ENCODE measurements around the gene DNAJC12. TPM values are rescaled to one million over a fixed set of nuclear protein-coding genes. Genes with fewer than 3 reads are reported as not detected.
A peak's percentile ranks its signal among the peaks of the same experiment; 100 is the strongest.

Gene DNAJC12
- total and polyA plus RNA-seq, 2 donors (not counting 1 experiment from before 2014, with no cell fraction given): 0.19 TPM; not detected in 1

DNA sequence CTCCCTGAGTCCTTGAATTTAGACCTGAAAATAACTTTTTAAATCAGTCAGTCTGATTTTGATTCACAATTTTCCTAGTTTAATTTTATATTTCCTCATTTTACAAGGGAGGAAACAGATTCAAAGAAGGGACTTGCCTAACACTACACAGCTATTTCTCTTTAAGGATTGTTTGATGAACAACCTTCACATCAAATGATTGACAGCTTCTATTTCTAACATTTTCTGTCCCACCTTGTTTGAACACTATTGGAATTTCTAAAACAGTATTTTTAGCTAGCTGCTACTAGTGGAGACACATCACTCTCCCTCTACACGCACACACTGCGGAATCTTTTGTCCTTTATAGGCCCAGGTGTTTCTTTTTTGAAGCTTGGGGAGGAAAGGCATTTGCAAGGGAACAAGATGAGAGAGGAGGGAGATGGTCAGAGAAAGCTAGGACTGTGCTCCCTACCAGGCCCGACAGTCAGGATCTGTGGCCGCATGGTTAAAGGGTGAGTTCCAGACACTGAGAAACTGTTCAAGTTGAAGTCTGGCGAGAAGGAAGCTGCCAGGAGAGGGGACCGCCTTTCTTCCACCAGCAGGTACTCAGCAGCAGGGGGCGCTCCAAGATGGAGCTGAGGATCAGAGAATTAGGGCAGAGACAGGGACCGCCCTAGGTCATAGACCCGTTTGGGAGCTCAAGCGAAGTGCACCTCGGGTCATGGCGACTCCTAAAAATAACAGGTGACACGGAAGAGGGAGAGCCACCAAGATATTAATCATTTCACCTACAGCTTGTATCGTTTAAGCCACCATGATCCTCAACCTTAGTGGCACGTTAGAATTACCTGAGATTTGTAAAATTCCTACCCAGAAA is 49.7 kb downstream of the DNAJC12 start:
- no peaks in the 10 kb centered on the region for H4K20me1 ChIP-seq (ENCODE audit: control insufficient read depth, insufficient read depth, low read length, poor library complexity, severe bottlenecking)
- TF ChIP-seq, protein P1, sequence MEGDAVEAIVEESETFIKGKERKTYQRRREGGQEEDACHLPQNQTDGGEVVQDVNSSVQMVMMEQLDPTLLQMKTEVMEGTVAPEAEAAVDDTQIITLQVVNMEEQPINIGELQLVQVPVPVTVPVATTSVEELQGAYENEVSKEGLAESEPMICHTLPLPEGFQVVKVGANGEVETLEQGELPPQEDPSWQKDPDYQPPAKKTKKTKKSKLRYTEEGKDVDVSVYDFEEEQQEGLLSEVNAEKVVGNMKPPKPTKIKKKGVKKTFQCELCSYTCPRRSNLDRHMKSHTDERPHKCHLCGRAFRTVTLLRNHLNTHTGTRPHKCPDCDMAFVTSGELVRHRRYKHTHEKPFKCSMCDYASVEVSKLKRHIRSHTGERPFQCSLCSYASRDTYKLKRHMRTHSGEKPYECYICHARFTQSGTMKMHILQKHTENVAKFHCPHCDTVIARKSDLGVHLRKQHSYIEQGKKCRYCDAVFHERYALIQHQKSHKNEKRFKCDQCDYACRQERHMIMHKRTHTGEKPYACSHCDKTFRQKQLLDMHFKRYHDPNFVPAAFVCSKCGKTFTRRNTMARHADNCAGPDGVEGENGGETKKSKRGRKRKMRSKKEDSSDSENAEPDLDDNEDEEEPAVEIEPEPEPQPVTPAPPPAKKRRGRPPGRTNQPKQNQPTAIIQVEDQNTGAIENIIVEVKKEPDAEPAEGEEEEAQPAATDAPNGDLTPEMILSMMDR (IDR thresholded peaks at IDR 0.05): peak; percentile 68
- no peak for TF ChIP-seq EZH2 (IDR thresholded peaks at IDR 0.05; ENCODE audit: borderline replicate concordance, insufficient read depth, low read depth, low read length, poor library complexity, severe bottlenecking)
- ChIA-PET POLR2A (interaction anchor here (0.6 kb wide), 1 partner anchor 15 kb away, joined by 3 read pairs; no protein-coding TSS in a partner anchor), CTCF (interaction anchor here (0.5 to 4.7 kb wide), 33 partner anchors 8 to 542 kb away, joined by 3 to 66 read pairs (median 5); partner anchors contain the start of genes CTNNA3 and SIRT1)
- WGBS (ENCODE audit: insufficient coverage): 9% methylated on average over 11 of the region's 15 CpGs
- Mint-ChIP-seq H3K4me3 (peak overlapping the region; percentile 32), H3K27ac (no peak overlapping the region), H3K27me3 (peaks cover 3% of the 10 kb centered on the region), H3K9me3 (ENCODE audit: insufficient read depth) (no peaks in the 10 kb centered on the region), H3K4me1 (peaks cover 23% of the 10 kb centered on the region)
- H3K4me3 ChIP-seq (ENCODE audit: control extremely low read depth in 1 of 5, extremely low read depth in 1 of 5, insufficient read depth in 1 of 5, low read depth in 2 of 5, low read length in 4 of 5): no peak overlapping the region
- H3K4me1 ChIP-seq (ENCODE audit: control insufficient read depth in 2 of 2, insufficient read depth in 2 of 2, low read length in 2 of 2): peaks cover 20 to 25% of the 10 kb centered on the region in 2 donors
- no peaks in the 10 kb centered on the region for H3K79me2 ChIP-seq (ENCODE audit: control insufficient read depth, insufficient read depth, low read length)
- peak overlapping the region; percentile 35 for H2AFZ ChIP-seq (ENCODE audit: insufficient read depth, low read depth, low read length, poor library complexity, severe bottlenecking)
- ATAC-seq (ENCODE audit: low read depth): peak; percentile 72
- H3K9ac ChIP-seq (ENCODE audit: low read length): no peak overlapping the region
- no peaks in the 10 kb centered on the region for H3K9me3 ChIP-seq (ENCODE audit: control extremely low read depth in 1 of 3, control insufficient read depth in 2 of 3, insufficient read depth in 1 of 3, low read length in 2 of 3)
- H3K27me3 ChIP-seq (replicated peaks in 1 of 4; ENCODE audit: control extremely low read depth in 1 of 4, control insufficient read depth in 3 of 4, insufficient read depth in 4 of 4, low read length in 3 of 4): peaks cover 0 to 3% (median 0%) of the 10 kb centered on the region in 4 experiments
- no peak overlapping the region for H3K27ac ChIP-seq (ENCODE audit: low read length in 2 of 2)
- H3K4me2 ChIP-seq (replicated peaks; ENCODE audit: low read depth, low read length, poor library complexity, severe bottlenecking): peak overlapping the region; percentile 39
- no peaks in the 10 kb centered on the region for H3K36me3 ChIP-seq (replicated peaks in 1 of 2; ENCODE audit: control extremely low read depth in 1 of 2, control insufficient read depth in 1 of 2, extremely low read depth in 1 of 2, insufficient read depth in 2 of 2, low read length in 1 of 2)
- DNase-seq: peak; percentile 70
- intact Hi-C loops (cut with micrococcal nuclease): loop anchor here (1.0 to 10.0 kb wide), 3 partner anchors 368 to 617 kb away; partner anchors contain the start of gene RUFY2
